Measurements from ENCODE around the gene CRISP3. TPM values are rescaled to one million over a fixed set of nuclear protein-coding genes. Genes with fewer than 3 reads are reported as not detected.

The CRISP3 gene, protein sequence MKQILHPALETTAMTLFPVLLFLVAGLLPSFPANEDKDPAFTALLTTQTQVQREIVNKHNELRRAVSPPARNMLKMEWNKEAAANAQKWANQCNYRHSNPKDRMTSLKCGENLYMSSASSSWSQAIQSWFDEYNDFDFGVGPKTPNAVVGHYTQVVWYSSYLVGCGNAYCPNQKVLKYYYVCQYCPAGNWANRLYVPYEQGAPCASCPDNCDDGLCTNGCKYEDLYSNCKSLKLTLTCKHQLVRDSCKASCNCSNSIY
- total RNA-seq: 10 to 100 TPM in 2 of 4 donors, 1 to 10 TPM in 2; 5.1 to 22.7 (median 12.0) TPM

DNA sequence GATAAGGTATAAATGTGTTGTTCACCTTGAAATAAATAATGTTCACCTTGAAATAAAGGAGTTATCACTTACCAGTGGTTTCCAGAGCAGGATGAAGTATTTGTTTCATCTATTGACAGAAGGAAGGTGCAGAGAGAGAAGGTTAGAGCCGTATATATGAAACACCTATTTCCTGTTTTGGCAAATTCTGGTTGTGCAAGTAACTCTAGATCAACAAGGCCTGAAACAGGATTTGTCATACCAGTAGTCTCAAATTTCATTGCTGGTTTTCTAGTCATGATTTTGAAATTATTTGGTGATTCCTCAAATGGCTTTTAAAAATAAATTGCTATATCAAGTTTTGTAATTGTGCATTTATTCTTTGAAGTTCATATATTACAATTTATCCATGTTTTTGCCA is at the start of gene CRISP3:
Gene CRISP3 (minus strand): TSS at position 130 of the 400 bp plus-strand sequence. CDS start 21 bp downstream, at position 109.
- Histone ChIP-seq H3K4me1 (no peaks in the 10 kb centered on the region), H3K4me3 (no peak within 1 kb of the TSS), H3K27me3 (no peaks in the 10 kb centered on the region), H3K27ac (no peak within 1 kb of the TSS), H3K9me3 (no peaks in the 10 kb centered on the region), H3K36me3 (no peaks in the 10 kb centered on the region)
- DNase-seq (ENCODE audit: low spot score in 2 of 2): no peak
- WGBS: 32% methylated on average over 1 of the region's 1 CpG
- TF ChIP-seq, protein P1, sequence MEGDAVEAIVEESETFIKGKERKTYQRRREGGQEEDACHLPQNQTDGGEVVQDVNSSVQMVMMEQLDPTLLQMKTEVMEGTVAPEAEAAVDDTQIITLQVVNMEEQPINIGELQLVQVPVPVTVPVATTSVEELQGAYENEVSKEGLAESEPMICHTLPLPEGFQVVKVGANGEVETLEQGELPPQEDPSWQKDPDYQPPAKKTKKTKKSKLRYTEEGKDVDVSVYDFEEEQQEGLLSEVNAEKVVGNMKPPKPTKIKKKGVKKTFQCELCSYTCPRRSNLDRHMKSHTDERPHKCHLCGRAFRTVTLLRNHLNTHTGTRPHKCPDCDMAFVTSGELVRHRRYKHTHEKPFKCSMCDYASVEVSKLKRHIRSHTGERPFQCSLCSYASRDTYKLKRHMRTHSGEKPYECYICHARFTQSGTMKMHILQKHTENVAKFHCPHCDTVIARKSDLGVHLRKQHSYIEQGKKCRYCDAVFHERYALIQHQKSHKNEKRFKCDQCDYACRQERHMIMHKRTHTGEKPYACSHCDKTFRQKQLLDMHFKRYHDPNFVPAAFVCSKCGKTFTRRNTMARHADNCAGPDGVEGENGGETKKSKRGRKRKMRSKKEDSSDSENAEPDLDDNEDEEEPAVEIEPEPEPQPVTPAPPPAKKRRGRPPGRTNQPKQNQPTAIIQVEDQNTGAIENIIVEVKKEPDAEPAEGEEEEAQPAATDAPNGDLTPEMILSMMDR (IDR thresholded peaks at IDR 0.05): no peak
- TF ChIP-seq POLR2AphosphoS5 (IDR thresholded peaks at IDR 0.05) (no peak), POLR2A (IDR thresholded peaks at IDR 0.05) (no peak), EP300 (IDR thresholded peaks at IDR 0.05) (no peak)

DNA sequence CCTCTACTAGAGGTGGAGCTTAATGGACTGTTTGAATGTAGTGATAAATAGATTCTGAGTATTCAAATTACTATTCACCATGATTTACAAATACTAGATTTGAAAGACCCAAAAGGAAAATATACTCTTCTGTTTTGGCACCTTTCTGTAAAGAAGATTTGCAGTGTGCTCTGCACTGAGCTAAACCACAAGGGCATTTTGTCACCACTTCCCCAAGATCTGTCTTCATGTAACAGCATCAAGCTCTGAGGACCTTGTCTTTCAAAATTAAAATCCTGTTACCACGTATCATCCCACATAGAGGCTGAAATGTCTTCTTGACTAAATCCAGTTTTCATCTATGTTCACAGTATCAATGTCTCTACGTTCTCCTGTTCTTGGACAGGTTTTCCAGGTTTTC is 46.2 kb upstream of the CRISP3 start:
- H3K4me1 ChIP-seq: no peaks in the 10 kb centered on the region
- DNase-seq (ENCODE audit: low spot score in 2 of 2): no peak
- no peaks in the 10 kb centered on the region for H3K36me3 ChIP-seq
- WGBS: 72% methylated on average over 2 of the region's 2 CpGs
- no peaks in the 10 kb centered on the region for H3K27me3 ChIP-seq
- H3K9me3 ChIP-seq: no peaks in the 10 kb centered on the region
- H3K27ac ChIP-seq: no peak overlapping the region
- TF ChIP-seq, protein P1 (IDR thresholded peaks at IDR 0.05): no peak
- no peak for TF ChIP-seq POLR2AphosphoS5 (IDR thresholded peaks at IDR 0.05)
- no peak for TF ChIP-seq POLR2A (IDR thresholded peaks at IDR 0.05)
- TF ChIP-seq EP300 (IDR thresholded peaks at IDR 0.05): no peak
- H3K4me3 ChIP-seq: no peak overlapping the region

DNA sequence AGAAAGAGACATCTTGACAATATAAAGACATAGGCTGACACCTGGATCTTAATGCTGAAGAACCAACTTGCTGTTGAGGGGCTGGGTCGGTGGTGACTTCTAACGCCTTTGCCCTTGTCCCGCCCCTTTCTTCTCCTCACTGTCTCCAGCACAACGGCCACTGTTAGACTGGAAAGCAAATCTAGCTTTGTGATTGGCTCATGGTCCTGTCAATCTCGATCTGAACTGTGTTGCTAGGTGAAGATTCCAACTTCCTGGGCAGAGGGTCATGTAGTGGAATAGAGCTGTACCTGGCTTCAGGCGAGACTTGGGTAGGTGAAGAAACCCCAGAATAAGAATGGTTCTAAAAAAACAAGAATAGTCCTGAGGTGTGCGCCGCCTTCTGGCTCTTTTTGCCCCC is 43.0 kb upstream of the CRISP3 start, which contains the start of gene PGK2:
Gene PGK2 (minus strand): TSS at position 110 of the 400 bp plus-strand sequence. CDS start 98 bp downstream, at position 12.
- TF ChIP-seq, protein P1 (IDR thresholded peaks at IDR 0.05): no peak
- TF ChIP-seq POLR2AphosphoS5 (IDR thresholded peaks at IDR 0.05): no peak
- TF ChIP-seq EP300 (IDR thresholded peaks at IDR 0.05): no peak
- no peak for TF ChIP-seq POLR2A (IDR thresholded peaks at IDR 0.05)
- Histone ChIP-seq H3K27me3 (no peaks in the 10 kb centered on the region), H3K9me3 (no peaks in the 10 kb centered on the region), H3K4me1 (no peaks in the 10 kb centered on the region), H3K27ac (no peak within 1 kb of the TSS), H3K36me3 (no peaks in the 10 kb centered on the region), H3K4me3 (no peak within 1 kb of the TSS)
- WGBS: 87% methylated on average over 8 of the region's 8 CpGs
- DNase-seq (ENCODE audit: low spot score in 2 of 2): no peak

DNA sequence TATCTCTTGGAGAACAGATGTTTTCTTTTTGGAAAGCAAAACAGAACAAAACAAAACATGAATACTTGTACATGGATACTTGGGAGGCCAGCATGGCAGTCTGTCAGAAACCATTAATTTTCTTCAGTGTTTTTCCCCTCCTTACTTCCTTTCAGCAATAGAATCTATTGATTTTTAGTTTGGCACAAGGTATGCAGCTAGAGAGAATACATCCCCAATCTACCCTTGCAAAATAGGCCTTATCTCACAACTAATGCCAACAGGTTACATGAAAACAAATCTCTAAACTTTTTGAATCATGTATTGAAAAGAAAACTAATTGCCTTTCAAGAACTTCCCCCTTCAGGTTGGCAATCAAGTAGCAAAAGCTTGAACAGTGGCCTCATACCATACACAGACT is 40.1 kb upstream of the CRISP3 start:
- H3K36me3 ChIP-seq: no peaks in the 10 kb centered on the region
- no peak for DNase-seq (ENCODE audit: low spot score in 2 of 2)
- no peaks in the 10 kb centered on the region for H3K4me1 ChIP-seq
- TF ChIP-seq POLR2A (IDR thresholded peaks at IDR 0.05): no peak
- no peak for TF ChIP-seq POLR2AphosphoS5 (IDR thresholded peaks at IDR 0.05)
- no peak for TF ChIP-seq EP300 (IDR thresholded peaks at IDR 0.05)
- TF ChIP-seq, protein P1 (IDR thresholded peaks at IDR 0.05): no peak
- no peaks in the 10 kb centered on the region for H3K9me3 ChIP-seq
- H3K27me3 ChIP-seq: no peaks in the 10 kb centered on the region
- no peak overlapping the region for H3K4me3 ChIP-seq
- H3K27ac ChIP-seq: no peak overlapping the region

DNA sequence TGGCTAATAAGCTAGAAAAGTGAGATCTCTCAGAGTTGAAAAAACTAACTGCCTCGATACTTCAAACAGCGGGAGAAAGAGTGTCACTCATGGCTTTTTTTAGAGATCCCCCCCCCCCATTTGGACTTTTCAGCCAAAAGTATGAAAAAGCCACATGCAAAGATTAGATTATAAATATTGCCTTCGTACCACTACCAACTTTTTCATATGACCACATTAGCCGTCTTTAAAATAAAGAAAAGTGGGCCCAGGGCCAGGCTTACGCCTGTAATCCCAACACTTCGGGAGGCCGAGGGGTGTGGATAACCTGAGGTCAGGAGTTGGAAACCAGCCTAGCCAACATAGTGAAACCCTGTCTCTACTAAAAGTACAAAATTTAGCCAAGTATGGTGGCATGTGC is 38.5 kb upstream of the CRISP3 start:
- H3K27me3 ChIP-seq: no peaks in the 10 kb centered on the region
- no peaks in the 10 kb centered on the region for H3K4me1 ChIP-seq
- H3K27ac ChIP-seq: no peak overlapping the region
- H3K36me3 ChIP-seq: no peaks in the 10 kb centered on the region
- 92% methylated on average over 7 of the region's 7 CpGs for WGBS
- H3K4me3 ChIP-seq: no peak overlapping the region
- H3K9me3 ChIP-seq: no peaks in the 10 kb centered on the region
- TF ChIP-seq POLR2A (IDR thresholded peaks at IDR 0.05) (no peak), POLR2AphosphoS5 (IDR thresholded peaks at IDR 0.05) (no peak), EP300 (IDR thresholded peaks at IDR 0.05) (no peak)
- TF ChIP-seq, protein P1 (IDR thresholded peaks at IDR 0.05): no peak
- no peak for DNase-seq (ENCODE audit: low spot score in 2 of 2)
